ENCODE data around the gene JARID2.

JARID2 gene

DNA sequence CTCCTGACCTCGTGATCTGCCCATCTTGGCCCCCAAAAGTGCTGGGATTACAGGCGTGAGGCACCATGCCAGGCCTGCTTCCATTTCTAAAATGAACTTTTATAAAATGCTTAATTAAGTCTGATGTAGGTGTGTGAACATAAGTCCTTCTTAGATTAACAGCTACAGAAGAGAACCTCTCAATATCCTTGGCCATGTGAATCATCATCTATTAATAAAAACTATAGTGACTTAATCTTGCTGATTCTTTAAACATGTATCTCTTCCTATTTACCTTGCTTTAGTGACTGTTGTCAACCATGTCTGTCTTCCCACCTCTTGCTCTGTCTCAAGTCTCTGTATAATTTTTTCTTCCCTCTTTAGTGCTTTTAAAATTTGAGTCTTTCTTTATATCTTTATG is 127.1 kb downstream of the JARID2 start:
- Histone ChIP-seq H3K4ac (ENCODE audit: low read depth in 1 of 2, low read length in 2 of 2) (no peak overlapping the region), H3K9me3 (ENCODE audit: control insufficient read depth, low read length) (no peaks in the 10 kb centered on the region), H3K4me3 (ENCODE audit: insufficient read depth in 1 of 2, low read depth in 1 of 2, low read length in 2 of 2) (no peak overlapping the region), H2AK5ac (ENCODE audit: low read length, severe bottlenecking) (no peak overlapping the region), H2BK5ac (ENCODE audit: low read depth, low read length, poor library complexity, severe bottlenecking) (no peak overlapping the region), H2BK15ac (ENCODE audit: low read depth, poor library complexity, severe bottlenecking) (no peak overlapping the region), H2BK12ac (ENCODE audit: low read length in 2 of 2) (no peak overlapping the region), H3K23ac (ENCODE audit: low read length in 2 of 2) (no peak overlapping the region), H2AFZ (ENCODE audit: low read depth, low read length) (no peak overlapping the region), H3K27ac (ENCODE audit: low read length, poor library complexity, severe bottlenecking) (no peak overlapping the region), H3K18ac (ENCODE audit: low read depth in 1 of 2, low read length in 2 of 2) (no peak overlapping the region), H3K4me2 (ENCODE audit: low read length, poor library complexity, severe bottlenecking) (no peak overlapping the region), H3K4me1 (ENCODE audit: control insufficient read depth, insufficient read depth, low read depth, low read length) (no peaks in the 10 kb centered on the region), H3K36me3 (ENCODE audit: control insufficient read depth in 1 of 2, insufficient read depth in 2 of 2, low read depth in 1 of 2, low read length in 2 of 2) (peaks cover 3 to 16% of the 10 kb centered on the region in 2 experiments), H2BK120ac (ENCODE audit: low read depth, low read length) (no peak overlapping the region), H3K79me1 (replicated peaks; ENCODE audit: low read length, poor library complexity, severe bottlenecking) (peaks cover 41% of the 10 kb centered on the region), H4K8ac (ENCODE audit: low read length) (no peak overlapping the region), H3K9ac (ENCODE audit: low read length) (no peak overlapping the region), H4K91ac (ENCODE audit: low read length) (no peak overlapping the region), H3K27me3 (ENCODE audit: control insufficient read depth in 1 of 2, insufficient read depth in 1 of 2, low read length in 2 of 2) (no peaks in the 10 kb centered on the region), H3K14ac (ENCODE audit: low read length in 2 of 2) (no peak overlapping the region)
- DNase-seq: no peak
- WGBS: 90% methylated on average over 2 of the region's 2 CpGs

DNA sequence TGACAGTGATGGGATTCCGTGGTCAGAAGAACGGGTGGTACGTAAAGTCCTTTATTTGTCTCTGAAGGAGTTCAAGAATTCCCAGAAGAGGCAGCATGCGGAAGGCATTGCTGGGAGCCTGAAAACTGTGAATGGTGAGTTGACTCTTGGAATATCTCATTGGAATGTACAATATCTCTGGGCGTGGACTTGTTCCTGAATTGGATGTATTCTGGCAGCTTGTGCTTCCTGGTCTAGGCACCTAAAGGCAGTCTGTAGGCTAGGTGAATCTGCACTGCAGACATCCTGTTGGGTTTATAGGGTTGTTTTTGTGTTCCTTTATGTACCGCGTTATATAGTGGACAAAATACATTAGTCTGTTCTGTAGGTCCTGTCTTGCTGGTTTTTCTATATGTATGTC is 128.2 kb downstream of the JARID2 start:
- no peak overlapping the region for H2AK5ac ChIP-seq (ENCODE audit: low read length, severe bottlenecking)

DNA sequence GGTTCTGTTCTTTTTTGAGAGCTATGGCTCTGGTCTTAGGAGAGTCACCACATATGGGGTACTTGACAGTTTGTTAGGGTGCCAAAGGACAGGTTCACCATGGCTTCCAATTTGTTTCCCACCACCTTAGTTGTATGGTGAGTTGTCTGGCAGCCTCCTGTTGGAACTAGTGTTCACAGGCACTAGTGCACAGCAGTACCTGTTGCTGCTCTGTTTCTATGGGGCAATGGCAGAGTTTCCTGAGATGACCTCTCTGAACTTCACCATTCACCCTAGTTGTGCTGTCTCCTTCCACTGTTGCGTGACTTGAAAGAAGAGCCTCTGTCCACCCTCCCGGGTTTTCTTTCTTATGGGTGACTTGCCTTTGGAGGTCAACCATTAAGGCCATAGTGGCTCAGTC is 129.1 kb downstream of the JARID2 start:
- Histone ChIP-seq H2AFZ (ENCODE audit: low read depth, low read length) (no peak overlapping the region), H3K4ac (ENCODE audit: low read depth in 1 of 2, low read length in 2 of 2) (no peak overlapping the region), H2BK120ac (ENCODE audit: low read depth, low read length) (no peak overlapping the region), H3K9me3 (ENCODE audit: control insufficient read depth, low read length) (no peaks in the 10 kb centered on the region), H3K4me2 (ENCODE audit: low read length, poor library complexity, severe bottlenecking) (no peak overlapping the region), H2BK5ac (ENCODE audit: low read depth, low read length, poor library complexity, severe bottlenecking) (no peak overlapping the region), H3K79me1 (replicated peaks; ENCODE audit: low read length, poor library complexity, severe bottlenecking) (peaks cover 39% of the 10 kb centered on the region), H4K8ac (ENCODE audit: low read length) (no peak overlapping the region), H3K23ac (ENCODE audit: low read length in 2 of 2) (no peak overlapping the region), H2BK12ac (ENCODE audit: low read length in 2 of 2) (no peak overlapping the region), H3K27ac (ENCODE audit: low read length, poor library complexity, severe bottlenecking) (no peak overlapping the region), H3K4me1 (ENCODE audit: control insufficient read depth, insufficient read depth, low read depth, low read length) (no peaks in the 10 kb centered on the region), H2BK15ac (ENCODE audit: low read depth, poor library complexity, severe bottlenecking) (no peak overlapping the region), H3K4me3 (ENCODE audit: insufficient read depth in 1 of 2, low read depth in 1 of 2, low read length in 2 of 2) (no peak overlapping the region), H4K91ac (ENCODE audit: low read length) (no peak overlapping the region), H3K18ac (ENCODE audit: low read depth in 1 of 2, low read length in 2 of 2) (no peak overlapping the region), H3K36me3 (ENCODE audit: control insufficient read depth in 1 of 2, insufficient read depth in 2 of 2, low read depth in 1 of 2, low read length in 2 of 2) (peaks cover 3 to 16% of the 10 kb centered on the region in 2 experiments), H3K9ac (ENCODE audit: low read length) (no peak overlapping the region), H3K27me3 (ENCODE audit: control insufficient read depth in 1 of 2, insufficient read depth in 1 of 2, low read length in 2 of 2) (no peaks in the 10 kb centered on the region), H2AK5ac (ENCODE audit: low read length, severe bottlenecking) (no peak overlapping the region), H3K14ac (ENCODE audit: low read length in 2 of 2) (no peak overlapping the region)
- WGBS: 95% methylated on average over 2 of the region's 2 CpGs
- DNase-seq: no peak

More for the DNA sequence above, 128.2 kb downstream of the JARID2 start:
- Histone ChIP-seq H3K4me2 (ENCODE audit: low read length, poor library complexity, severe bottlenecking) (no peak overlapping the region), H3K79me1 (replicated peaks; ENCODE audit: low read length, poor library complexity, severe bottlenecking) (peaks cover 42% of the 10 kb centered on the region), H4K91ac (ENCODE audit: low read length) (no peak overlapping the region), H2BK15ac (ENCODE audit: low read depth, poor library complexity, severe bottlenecking) (no peak overlapping the region), H2BK120ac (ENCODE audit: low read depth, low read length) (no peak overlapping the region), H3K27ac (ENCODE audit: low read length, poor library complexity, severe bottlenecking) (no peak overlapping the region), H3K23ac (ENCODE audit: low read length in 2 of 2) (no peak overlapping the region), H2BK5ac (ENCODE audit: low read depth, low read length, poor library complexity, severe bottlenecking) (no peak overlapping the region), H4K8ac (ENCODE audit: low read length) (no peak overlapping the region), H2AFZ (ENCODE audit: low read depth, low read length) (no peak overlapping the region), H3K27me3 (ENCODE audit: control insufficient read depth in 1 of 2, insufficient read depth in 1 of 2, low read length in 2 of 2) (no peaks in the 10 kb centered on the region), H3K14ac (ENCODE audit: low read length in 2 of 2) (no peak overlapping the region), H2BK12ac (ENCODE audit: low read length in 2 of 2) (no peak overlapping the region), H3K9ac (ENCODE audit: low read length) (no peak overlapping the region), H3K4me3 (ENCODE audit: insufficient read depth in 1 of 2, low read depth in 1 of 2, low read length in 2 of 2) (no peak overlapping the region), H3K4ac (ENCODE audit: low read depth in 1 of 2, low read length in 2 of 2) (no peak overlapping the region), H3K9me3 (ENCODE audit: control insufficient read depth, low read length) (no peaks in the 10 kb centered on the region), H3K36me3 (ENCODE audit: control insufficient read depth in 1 of 2, insufficient read depth in 2 of 2, low read depth in 1 of 2, low read length in 2 of 2) (peaks cover 3 to 16% of the 10 kb centered on the region in 2 experiments), H3K18ac (ENCODE audit: low read depth in 1 of 2, low read length in 2 of 2) (no peak overlapping the region), H3K4me1 (ENCODE audit: control insufficient read depth, insufficient read depth, low read depth, low read length) (no peaks in the 10 kb centered on the region)
- DNase-seq: no peak
- 91% methylated on average over 7 of the region's 7 CpGs for WGBS

DNA sequence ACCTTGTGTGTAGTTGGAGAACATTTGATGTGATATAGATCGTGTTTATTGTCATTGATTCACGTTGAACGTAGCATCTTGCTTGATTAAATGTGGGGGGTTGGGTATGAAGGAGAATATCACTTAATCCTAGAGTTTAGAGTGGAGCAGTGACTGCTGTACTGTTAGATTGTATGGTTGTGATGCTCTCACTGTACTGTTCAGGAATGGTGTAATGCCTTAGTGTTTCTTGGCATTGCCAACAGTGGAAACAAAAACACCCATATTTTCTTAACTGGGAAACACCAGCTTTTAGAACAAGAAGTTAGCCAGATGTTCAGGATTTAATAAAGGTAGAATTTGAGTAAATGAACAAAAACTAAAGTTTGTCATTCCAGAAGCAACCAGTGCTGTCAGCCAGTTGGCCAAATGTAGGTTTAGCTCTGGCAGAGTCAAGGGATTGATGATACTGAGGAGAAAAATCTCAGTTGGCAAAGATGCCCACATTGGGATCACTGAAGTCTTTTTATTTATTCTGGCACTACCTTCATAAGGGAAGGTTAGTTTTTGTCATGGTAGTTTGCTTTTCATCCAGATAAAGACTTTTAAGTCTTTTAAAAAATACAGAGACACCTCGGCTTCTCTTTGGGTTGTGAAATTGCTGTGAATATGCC is 129.9 kb downstream of the JARID2 start:
- WGBS: 98% methylated on average over 4 of the region's 4 CpGs
- H3K9ac ChIP-seq (ENCODE audit: low read length): no peak overlapping the region
- no peaks in the 10 kb centered on the region for H3K27me3 ChIP-seq (ENCODE audit: control insufficient read depth in 1 of 2, insufficient read depth in 1 of 2, low read length in 2 of 2)
- no peak overlapping the region for H2BK120ac ChIP-seq (ENCODE audit: low read depth, low read length)
- no peak overlapping the region for H3K14ac ChIP-seq (ENCODE audit: low read length in 2 of 2)
- H3K36me3 ChIP-seq (ENCODE audit: control insufficient read depth in 1 of 2, insufficient read depth in 2 of 2, low read depth in 1 of 2, low read length in 2 of 2): peaks cover 3 to 16% of the 10 kb centered on the region in 2 experiments
- H4K91ac ChIP-seq (ENCODE audit: low read length): no peak overlapping the region
- no peak overlapping the region for H3K23ac ChIP-seq (ENCODE audit: low read length in 2 of 2)
- no peak overlapping the region for H3K4ac ChIP-seq (ENCODE audit: low read depth in 1 of 2, low read length in 2 of 2)
- H2BK5ac ChIP-seq (ENCODE audit: low read depth, low read length, poor library complexity, severe bottlenecking): no peak overlapping the region
- H2AK5ac ChIP-seq (ENCODE audit: low read length, severe bottlenecking): no peak overlapping the region
- no peaks in the 10 kb centered on the region for H3K4me1 ChIP-seq (ENCODE audit: control insufficient read depth, insufficient read depth, low read depth, low read length)
- H3K27ac ChIP-seq (ENCODE audit: low read length, poor library complexity, severe bottlenecking): no peak overlapping the region
- peaks cover 39% of the 10 kb centered on the region for H3K79me1 ChIP-seq (replicated peaks; ENCODE audit: low read length, poor library complexity, severe bottlenecking)
- no peak overlapping the region for H2BK15ac ChIP-seq (ENCODE audit: low read depth, poor library complexity, severe bottlenecking)
- H3K4me3 ChIP-seq (ENCODE audit: insufficient read depth in 1 of 2, low read depth in 1 of 2, low read length in 2 of 2): no peak overlapping the region
- no peak overlapping the region for H3K18ac ChIP-seq (ENCODE audit: low read depth in 1 of 2, low read length in 2 of 2)
- no peak overlapping the region for H2AFZ ChIP-seq (ENCODE audit: low read depth, low read length)
- no peak for DNase-seq
- no peak overlapping the region for H4K8ac ChIP-seq (ENCODE audit: low read length)
- H3K9me3 ChIP-seq (ENCODE audit: control insufficient read depth, low read length): no peaks in the 10 kb centered on the region
- H2BK12ac ChIP-seq (ENCODE audit: low read length in 2 of 2): no peak overlapping the region
- H3K4me2 ChIP-seq (ENCODE audit: low read length, poor library complexity, severe bottlenecking): no peak overlapping the region

All from mesenchymal stem cell (in vitro differentiated cells and primary cell).